Measurements from ENCODE around the gene RANBP9. TPM values are rescaled to one million over a fixed set of nuclear protein-coding genes. Genes with fewer than 3 reads are reported as not detected.

RANBP9 gene
- total RNA-seq, 1 experiment from 2014 or later = 44.5 TPM

GRCh38 chr6:13694562-13694961, 17.1 kb downstream of the RANBP9 start:
- Histone ChIP-seq H3K27ac (ENCODE audit: low read length) (no peak overlapping the region), H3K27me3 (ENCODE audit: control insufficient read depth, insufficient read depth, low read length) (no peaks in the 10 kb centered on the region), H3K36me3 (ENCODE audit: control insufficient read depth, insufficient read depth, low read length) (no peaks in the 10 kb centered on the region), H3K4me3 (ENCODE audit: low read depth in 2 of 2, low read length in 2 of 2) (no peak overlapping the region), H3K9me3 (ENCODE audit: control insufficient read depth, insufficient read depth, low read depth, low read length) (no peaks in the 10 kb centered on the region), H3K4me1 (ENCODE audit: control insufficient read depth, insufficient read depth, low read length) (no peaks in the 10 kb centered on the region; the same call in 1 of the 2 replicates)
- in situ Hi-C loops (cut with HindIII; ENCODE audit: low pct_unique_long_range_greater_than_20kb, low sequenced_read_pairs) = no loop called here
- CTCF ChIA-PET = no interaction called here
- TF ChIP-seq POLR2AphosphoS5 (IDR thresholded peaks at IDR 0.05; ENCODE audit: low read depth, low read length) (no peak), CTCF (IDR thresholded peaks at IDR 0.05) (no peak), TCF7L2 (IDR thresholded peaks at IDR 0.05; ENCODE audit: low read depth, low read length) (no peak), REST (IDR thresholded peaks at IDR 0.05; ENCODE audit: insufficient read depth in 1 of 2, low read depth in 2 of 2, low read length in 1 of 2) (no peak), SIN3A (IDR thresholded peaks at IDR 0.05; ENCODE audit: borderline replicate concordance, insufficient read depth, low read depth, low read length) (no peak)
- no TSS peak for BruUV-seq (replicated peaks)
- intact Hi-C loops (cut with micrococcal nuclease; ENCODE audit: unreplicated experiment) = no loop called here
- DNase-seq (ENCODE audit: low read depth, low spot score) = no peak
- POLR2A ChIA-PET = no interaction called here
- ATAC-seq = no peak

GRCh38 chr6:13689511-13690256, 22.0 kb downstream of the RANBP9 start:
- TF ChIP-seq POLR2AphosphoS5 (IDR thresholded peaks at IDR 0.05; ENCODE audit: low read depth, low read length) = no peak
- TF ChIP-seq CTCF (IDR thresholded peaks at IDR 0.05) = no peak
- TF ChIP-seq TCF7L2 (IDR thresholded peaks at IDR 0.05; ENCODE audit: low read depth, low read length) = no peak
- no peak for TF ChIP-seq REST (IDR thresholded peaks at IDR 0.05; ENCODE audit: insufficient read depth in 1 of 2, low read depth in 2 of 2, low read length in 1 of 2)
- TF ChIP-seq SIN3A (IDR thresholded peaks at IDR 0.05; ENCODE audit: borderline replicate concordance, insufficient read depth, low read depth, low read length) = no peak
- BruUV-seq (replicated peaks) = no TSS peak
- intact Hi-C loops (cut with micrococcal nuclease; ENCODE audit: unreplicated experiment) (no loop called here), in situ Hi-C loops (cut with HindIII; ENCODE audit: low pct_unique_long_range_greater_than_20kb, low sequenced_read_pairs) (no loop called here)
- no peaks in the 10 kb centered on the region for H3K9me3 ChIP-seq (ENCODE audit: control insufficient read depth, insufficient read depth, low read depth, low read length)
- ATAC-seq = no peak
- H3K4me3 ChIP-seq (ENCODE audit: low read depth in 2 of 2, low read length in 2 of 2) = no peak overlapping the region
- POLR2A ChIA-PET = no interaction called here
- no peak for DNase-seq (ENCODE audit: low read depth, low spot score)
- H3K36me3 ChIP-seq (ENCODE audit: control insufficient read depth, insufficient read depth, low read length) = no peaks in the 10 kb centered on the region
- H3K27ac ChIP-seq (ENCODE audit: low read length) = no peak overlapping the region
- CTCF ChIA-PET = no interaction called here
- no peaks in the 10 kb centered on the region; the same call in 1 of the 2 replicates for H3K4me1 ChIP-seq (ENCODE audit: control insufficient read depth, insufficient read depth, low read length)
- no peaks in the 10 kb centered on the region for H3K27me3 ChIP-seq (ENCODE audit: control insufficient read depth, insufficient read depth, low read length)

Measured in Panc1 (cell line).